PC-3 (cell line): Measurements from ENCODE around the gene DTD1. TPM values are rescaled to one million over a fixed set of nuclear protein-coding genes. Genes with fewer than 3 reads are reported as not detected.

Experiments used
- ATAC-seq: fragments of 200-7000 bp; cut with Tn5 transposase; 2 replicates; pipeline ENCODE4 v1.9.1; 2020; ENCODE audit warnings: mild to moderate bottlenecking, moderate library complexity
- BruUV-seq: library from RNA; stranded (reverse); fragments of 400-500 nt; replicated peaks from 2 replicates; lab custom pipeline; 2021; lab: Mats Ljungman, UMichigan
- CTCF ChIA-PET: fragments of 300-600 bp; sonication (Branson Sonifier 250); formaldehyde crosslinking; loops from one replicate; lab custom pipeline; 2022; ENCODE audit warnings: antibody characterized with exemption; lab: Charles Lee
- POLR2A ChIA-PET: fragments of 300-600 bp; sonication (Branson Sonifier 250); formaldehyde crosslinking; loops from one replicate; lab custom pipeline; 2022; ENCODE audit warnings: antibody characterized with exemption; ENCODE audit not compliant: unreplicated experiment; lab: Charles Lee
- DNase-seq: peaks from one replicate; pipeline ENCODE4 v3.0.0-alpha.2; 2015
- H2AFZ ChIP-seq: fragments of 300-600 bp; sonication (generic); 2 replicates; pipeline ENCODE4 v1.6.0; 2016; ENCODE audit warnings: antibody characterized with exemption, low read length
- H3F3A ChIP-seq: fragments of 300-600 bp; sonication (generic); one replicate; pipeline ENCODE4 v1.6.0; 2017; ENCODE audit warnings: antibody characterized with exemption, low read length, control low read depth, mild to moderate bottlenecking; ENCODE audit not compliant: unreplicated experiment
- H3K27ac ChIP-seq: fragments of 300-600 bp; sonication (generic); 2 replicates; pipeline ENCODE4 v1.5.1; 2016; ENCODE audit warnings: mild to moderate bottlenecking, low read length
- H3K27me3 ChIP-seq: fragments of 300-600 bp; sonication (generic); 2 replicates; pipeline ENCODE4 v1.6.1; 2016; ENCODE audit warnings: low read length, mixed read lengths
- H3K36me3 ChIP-seq: fragments of 300-600 bp; sonication (generic); 2 replicates; pipeline ENCODE4 v1.6.1; 2016; ENCODE audit warnings: low read depth, mixed run types, low read length, mixed read lengths
- H3K4me1 ChIP-seq: fragments of 300-600 bp; sonication (generic); 2 replicates; pipeline ENCODE4 v1.5.1; 2016; ENCODE audit warnings: low read length; ENCODE audit not compliant: insufficient read depth
- H3K4me2 ChIP-seq: fragments of 300-600 bp; sonication (generic); 2 replicates; pipeline ENCODE4 v1.6.0; 2016; ENCODE audit warnings: low read length
- H3K4me3 ChIP-seq: fragments of 300-600 bp; sonication (generic); 2 replicates; pipeline ENCODE4 v1.5.1; 2016; ENCODE audit warnings: mild to moderate bottlenecking, low read length, mixed read lengths
- H3K79me2 ChIP-seq: fragments of 300-600 bp; sonication (generic); 2 replicates; pipeline ENCODE4 v1.6.1; 2017; ENCODE audit warnings: low read length, mixed read lengths
- H3K9ac ChIP-seq: fragments of 300-600 bp; sonication (generic); 2 replicates; pipeline ENCODE4 v1.6.0; 2016; ENCODE audit warnings: mild to moderate bottlenecking, low read length
- H3K9me2 ChIP-seq: fragments of 300-600 bp; sonication (generic); replicated peaks from 2 replicates; pipeline ENCODE4 v1.6.1; 2016; ENCODE audit warnings: mixed run types, low read length, mixed read lengths
- H3K9me3 ChIP-seq: fragments of 300-600 bp; sonication (generic); 2 replicates; pipeline ENCODE4 v1.6.1; 2016; ENCODE audit warnings: low read length, mixed read lengths
- H4K20me1 ChIP-seq: fragments of 300-600 bp; sonication (generic); 2 replicates; pipeline ENCODE4 v1.6.1; 2016; ENCODE audit warnings: low read length, mixed read lengths
- EZH2 ChIP-seq: fragments of 300-600 bp; sonication (generic); IDR thresholded peaks from one replicate; pipeline ENCODE4 v1.6.1; 2017; ENCODE audit warnings: antibody characterized with exemption, mild to moderate bottlenecking, low read length; ENCODE audit not compliant: unreplicated experiment
- EZH2phosphoT487 ChIP-seq: fragments of 300-600 bp; sonication (generic); IDR thresholded peaks from 2 replicates; pipeline ENCODE4 v1.6.1; 2018; ENCODE audit warnings: mild to moderate bottlenecking, antibody characterized with exemption, low read length, borderline replicate concordance
- intact Hi-C: fragments of 100-400 bp; cut with micrococcal nuclease; formaldehyde crosslinking; loops from 2 replicates; pipeline ENCODE4 v1.9.0; 2023
- total RNA-seq: library from RNA; depleted of rRNA; stranded (reverse); fragments of >200 nt; gene quantifications from 2 replicates; pipeline ENCODE4 v1.2.3, GENCODE V29; 2014
- TF ChIP-seq, protein P1 (sequence below): fragments of 300-600 bp; sonication (generic); conservative IDR thresholded peaks from 2 replicates; pipeline ENCODE4 v1.5.1; 2017; ENCODE audit warnings: antibody characterized with exemption, low read depth, mild to moderate bottlenecking, low read length

Gene DTD1
- total RNA-seq, 1 experiment from 2014 or later: 124 TPM

GRCh38 chr20:18634501-18634900 is 46.6 kb downstream of the DTD1 start:
- Histone ChIP-seq H3K4me3 (no peak overlapping the region), H3K4me2 (no peak overlapping the region), H3F3A (no peaks in the 10 kb centered on the region), H3K9me2 (no peaks in the 10 kb centered on the region), H3K27ac (no peak overlapping the region), H4K20me1 (no peaks in the 10 kb centered on the region), H2AFZ (no peak overlapping the region), H3K27me3 (no peaks in the 10 kb centered on the region), H3K79me2 (no peaks in the 10 kb centered on the region), H3K4me1 (no peaks in the 10 kb centered on the region), H3K9me3 (no peaks in the 10 kb centered on the region), H3K36me3 (no peaks in the 10 kb centered on the region), H3K9ac (no peak overlapping the region)
- intact Hi-C loops: loop anchor here (5.0 kb wide), 3 partner anchors 158 to 1028 kb away; no protein-coding TSS in a partner anchor
- DNase-seq (no peak), ATAC-seq (no peak)
- TF ChIP-seq EZH2phosphoT487: no peak
- TF ChIP-seq, protein P1, sequence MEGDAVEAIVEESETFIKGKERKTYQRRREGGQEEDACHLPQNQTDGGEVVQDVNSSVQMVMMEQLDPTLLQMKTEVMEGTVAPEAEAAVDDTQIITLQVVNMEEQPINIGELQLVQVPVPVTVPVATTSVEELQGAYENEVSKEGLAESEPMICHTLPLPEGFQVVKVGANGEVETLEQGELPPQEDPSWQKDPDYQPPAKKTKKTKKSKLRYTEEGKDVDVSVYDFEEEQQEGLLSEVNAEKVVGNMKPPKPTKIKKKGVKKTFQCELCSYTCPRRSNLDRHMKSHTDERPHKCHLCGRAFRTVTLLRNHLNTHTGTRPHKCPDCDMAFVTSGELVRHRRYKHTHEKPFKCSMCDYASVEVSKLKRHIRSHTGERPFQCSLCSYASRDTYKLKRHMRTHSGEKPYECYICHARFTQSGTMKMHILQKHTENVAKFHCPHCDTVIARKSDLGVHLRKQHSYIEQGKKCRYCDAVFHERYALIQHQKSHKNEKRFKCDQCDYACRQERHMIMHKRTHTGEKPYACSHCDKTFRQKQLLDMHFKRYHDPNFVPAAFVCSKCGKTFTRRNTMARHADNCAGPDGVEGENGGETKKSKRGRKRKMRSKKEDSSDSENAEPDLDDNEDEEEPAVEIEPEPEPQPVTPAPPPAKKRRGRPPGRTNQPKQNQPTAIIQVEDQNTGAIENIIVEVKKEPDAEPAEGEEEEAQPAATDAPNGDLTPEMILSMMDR: no peak
- TF ChIP-seq EZH2: no peak
- CTCF ChIA-PET: no interaction called here
- POLR2A ChIA-PET: interaction anchor here (0.6 kb wide), 1 partner anchor 14 kb away, joined by 5 read pairs; no protein-coding TSS in a partner anchor
- BruUV-seq: no TSS peak

DNA sequence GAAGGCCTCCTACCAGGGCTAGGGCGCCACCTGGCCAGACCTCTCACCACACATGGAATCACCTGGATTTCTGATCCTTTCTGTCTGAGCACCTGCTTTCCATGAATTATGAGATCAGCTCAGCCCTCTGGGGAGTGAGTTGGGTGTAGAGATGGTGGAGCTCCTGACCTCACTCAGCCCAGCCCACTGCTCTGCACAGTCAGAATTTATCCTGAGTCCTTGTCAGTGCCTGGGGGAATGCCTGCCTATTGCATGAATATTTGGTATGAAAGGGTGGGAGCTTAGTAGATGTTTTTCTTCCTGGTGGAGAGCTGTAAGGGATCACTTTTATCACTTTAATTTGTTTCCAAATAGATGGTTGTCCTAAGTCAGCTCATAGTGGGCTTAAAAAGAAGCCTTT is 47.5 kb downstream of the DTD1 start:
- ChIA-PET POLR2A (no interaction called here), CTCF (no interaction called here)
- DNase-seq: no peak
- Histone ChIP-seq H2AFZ (no peak overlapping the region), H3K27ac (no peak overlapping the region), H3K79me2 (no peaks in the 10 kb centered on the region), H3F3A (no peaks in the 10 kb centered on the region), H3K36me3 (no peaks in the 10 kb centered on the region), H4K20me1 (no peaks in the 10 kb centered on the region), H3K4me1 (no peaks in the 10 kb centered on the region), H3K27me3 (no peaks in the 10 kb centered on the region), H3K9me2 (no peaks in the 10 kb centered on the region), H3K9ac (no peak overlapping the region), H3K9me3 (no peaks in the 10 kb centered on the region), H3K4me3 (no peak overlapping the region), H3K4me2 (no peak overlapping the region)
- BruUV-seq: no TSS peak
- TF ChIP-seq EZH2phosphoT487: no peak
- no peak for TF ChIP-seq EZH2
- TF ChIP-seq, protein P1: no peak
- intact Hi-C loops: no loop called here
- ATAC-seq: no peak

DNA sequence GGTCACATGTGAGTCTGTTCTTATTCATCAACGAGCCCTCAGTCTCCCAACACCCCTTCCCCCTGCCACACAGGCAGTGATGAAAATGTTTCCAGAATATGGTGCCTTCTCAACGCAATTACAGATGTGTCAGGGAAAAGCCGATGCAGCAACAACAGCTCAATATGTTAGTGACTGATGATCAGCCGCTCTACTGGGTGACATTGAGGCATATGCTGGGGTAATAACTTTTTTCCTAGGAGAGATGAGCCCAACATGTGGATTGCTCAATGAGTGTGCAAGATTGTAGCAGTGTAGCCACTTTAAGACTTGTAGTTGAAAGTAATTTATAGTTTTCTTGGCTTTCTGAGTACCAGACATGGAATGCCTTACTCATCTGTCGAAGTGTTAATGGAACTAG is 49.4 kb downstream of the DTD1 start:
- no peak for ATAC-seq
- POLR2A ChIA-PET: no interaction called here
- intact Hi-C loops: no loop called here

More for the DNA sequence above, 49.4 kb downstream of the DTD1 start:
- H3K9me3 ChIP-seq: no peaks in the 10 kb centered on the region
- H4K20me1 ChIP-seq: no peaks in the 10 kb centered on the region
- no peaks in the 10 kb centered on the region for H3K27me3 ChIP-seq
- TF ChIP-seq EZH2phosphoT487 (no peak), EZH2 (no peak)
- H3K79me2 ChIP-seq: no peaks in the 10 kb centered on the region
- H3K9ac ChIP-seq: no peak overlapping the region
- H3K4me3 ChIP-seq: no peak overlapping the region
- DNase-seq: no peak
- H3K36me3 ChIP-seq: no peaks in the 10 kb centered on the region
- H3K27ac ChIP-seq: no peak overlapping the region
- no peaks in the 10 kb centered on the region for H3K4me1 ChIP-seq
- no TSS peak for BruUV-seq
- no peak overlapping the region for H3K4me2 ChIP-seq
- H3K9me2 ChIP-seq: no peaks in the 10 kb centered on the region
- no peak overlapping the region for H2AFZ ChIP-seq
- H3F3A ChIP-seq: no peaks in the 10 kb centered on the region
- CTCF ChIA-PET: no interaction called here
